PC-3 (cell line): ENCODE results near the gene SMCO4.

Source experiments
- CTCF ChIP-seq: fragments of 300-600 bp; sonication (generic); conservative IDR thresholded peaks from 2 replicates; pipeline ENCODE4 v1.5.1; 2017; ENCODE audit warnings: antibody characterized with exemption, low read depth, mild to moderate bottlenecking, low read length
- EZH2 ChIP-seq: fragments of 300-600 bp; sonication (generic); IDR thresholded peaks from one replicate; pipeline ENCODE4 v1.6.1; 2017; ENCODE audit warnings: antibody characterized with exemption, mild to moderate bottlenecking, low read length; ENCODE audit not compliant: unreplicated experiment
- EZH2phosphoT487 ChIP-seq: fragments of 300-600 bp; sonication (generic); IDR thresholded peaks from 2 replicates; pipeline ENCODE4 v1.6.1; 2018; ENCODE audit warnings: mild to moderate bottlenecking, antibody characterized with exemption, low read length, borderline replicate concordance

GRCh38 chr11:93513772-93514171 lies 29.4 kb downstream of the SMCO4 start:
- TF ChIP-seq CTCF (no peak), EZH2 (no peak), EZH2phosphoT487 (no peak)
